ENCODE data around the gene ZNF792. TPM values are rescaled to one million over a fixed set of nuclear protein-coding genes. Genes with fewer than 3 reads are reported as not detected.

The ZNF792 gene
- total RNA-seq, 1 donor from 2014 or later = 3.2 TPM

GRCh38 chr19:35005256-35005977 is 41.4 kb upstream of the ZNF792 start:
- Mint-ChIP-seq H3K4me3 (ENCODE audit: unreplicated experiment) (no peak overlapping the region), H3K27me3 (ENCODE audit: low read depth) (no peaks in the 10 kb centered on the region), H3K27ac (ENCODE audit: unreplicated experiment) (no peak overlapping the region), H3K4me1 (ENCODE audit: low read depth) (peaks cover 50% of the 10 kb centered on the region), H3K9me3 (ENCODE audit: low read depth) (no peaks in the 10 kb centered on the region), H3K36me3 (ENCODE audit: low read depth) (peaks cover 3% of the 10 kb centered on the region)
- DNase-seq (ENCODE audit: low spot score) = no peak
- TF ChIP-seq CTCF (IDR thresholded peaks at IDR 0.05) = no peak

GRCh38 chr19:35004517-35005255 is 40.7 kb upstream of the ZNF792 start:
- no peaks in the 10 kb centered on the region for H3K27me3 Mint-ChIP-seq (ENCODE audit: low read depth)
- no peak overlapping the region for H3K4me3 Mint-ChIP-seq (ENCODE audit: unreplicated experiment)
- DNase-seq (ENCODE audit: low spot score) = no peak
- H3K36me3 Mint-ChIP-seq (ENCODE audit: low read depth) = no peaks in the 10 kb centered on the region
- H3K27ac Mint-ChIP-seq (ENCODE audit: unreplicated experiment) = no peak overlapping the region
- no peaks in the 10 kb centered on the region for H3K9me3 Mint-ChIP-seq (ENCODE audit: low read depth)
- peaks cover 50% of the 10 kb centered on the region for H3K4me1 Mint-ChIP-seq (ENCODE audit: low read depth)
- no peak for TF ChIP-seq CTCF (IDR thresholded peaks at IDR 0.05)

- no peak for DNase-seq (ENCODE audit: low spot score)
- Mint-ChIP-seq H3K27ac (ENCODE audit: unreplicated experiment) (no peak overlapping the region), H3K36me3 (ENCODE audit: low read depth) (no peaks in the 10 kb centered on the region), H3K4me3 (ENCODE audit: unreplicated experiment) (peak overlapping the region; percentile 81), H3K27me3 (ENCODE audit: low read depth) (no peaks in the 10 kb centered on the region), H3K9me3 (ENCODE audit: low read depth) (no peaks in the 10 kb centered on the region), H3K4me1 (ENCODE audit: low read depth) (peaks cover 65% of the 10 kb centered on the region)
- TF ChIP-seq CTCF (IDR thresholded peaks at IDR 0.05) = no peak
These were observed 38.1 kb upstream of the ZNF792 start for GRCh38 chr19:35002037-35002535.

GRCh38 chr19:35000647-35001501 is 36.8 kb upstream of the ZNF792 start:
- no peak for DNase-seq (ENCODE audit: low spot score)
- Mint-ChIP-seq H3K27ac (ENCODE audit: unreplicated experiment) (peak overlapping the region; percentile 93), H3K4me1 (ENCODE audit: low read depth) (peaks cover 59% of the 10 kb centered on the region), H3K4me3 (ENCODE audit: unreplicated experiment) (peak overlapping the region; percentile 81), H3K27me3 (ENCODE audit: low read depth) (no peaks in the 10 kb centered on the region), H3K36me3 (ENCODE audit: low read depth) (no peaks in the 10 kb centered on the region), H3K9me3 (ENCODE audit: low read depth) (no peaks in the 10 kb centered on the region)
- TF ChIP-seq CTCF (IDR thresholded peaks at IDR 0.05) = no peak

- Mint-ChIP-seq H3K36me3 (ENCODE audit: low read depth) (no peaks in the 10 kb centered on the region), H3K27ac (ENCODE audit: unreplicated experiment) (no peak overlapping the region), H3K4me1 (ENCODE audit: low read depth) (peaks cover 53% of the 10 kb centered on the region), H3K27me3 (ENCODE audit: low read depth) (no peaks in the 10 kb centered on the region), H3K4me3 (ENCODE audit: unreplicated experiment) (peak overlapping the region; percentile 81), H3K9me3 (ENCODE audit: low read depth) (no peaks in the 10 kb centered on the region)
- TF ChIP-seq CTCF (IDR thresholded peaks at IDR 0.05) = no peak
- no peak for DNase-seq (ENCODE audit: low spot score)
These were observed 36.3 kb upstream of the ZNF792 start for GRCh38 chr19:35000338-35000646.

Measured in chondrocyte (in vitro differentiated cells).